PC-3 (cell line): ENCODE measurements around the gene TNIP1. TPM values are rescaled to one million over a fixed set of nuclear protein-coding genes. Genes with fewer than 3 reads are reported as not detected.

Source experiments
- ATAC-seq: fragments of 200-7000 bp; cut with Tn5 transposase; 2 replicates; pipeline ENCODE4 v1.9.1; 2020; ENCODE audit warnings: mild to moderate bottlenecking, moderate library complexity
- BruUV-seq: library from RNA; stranded (reverse); fragments of 400-500 nt; replicated peaks from 2 replicates; lab custom pipeline; 2021; lab: Mats Ljungman, UMichigan
- CTCF ChIA-PET: fragments of 300-600 bp; sonication (Branson Sonifier 250); formaldehyde crosslinking; loops from one replicate; lab custom pipeline; 2022; ENCODE audit warnings: antibody characterized with exemption; lab: Charles Lee
- POLR2A ChIA-PET: fragments of 300-600 bp; sonication (Branson Sonifier 250); formaldehyde crosslinking; loops from one replicate; lab custom pipeline; 2022; ENCODE audit warnings: antibody characterized with exemption; ENCODE audit not compliant: unreplicated experiment; lab: Charles Lee
- DNase-seq: peaks from one replicate; pipeline ENCODE4 v3.0.0-alpha.2; 2015
- H2AFZ ChIP-seq: fragments of 300-600 bp; sonication (generic); 2 replicates; pipeline ENCODE4 v1.6.0; 2016; ENCODE audit warnings: antibody characterized with exemption, low read length
- H3F3A ChIP-seq: fragments of 300-600 bp; sonication (generic); one replicate; pipeline ENCODE4 v1.6.0; 2017; ENCODE audit warnings: antibody characterized with exemption, low read length, control low read depth, mild to moderate bottlenecking; ENCODE audit not compliant: unreplicated experiment
- H3K27ac ChIP-seq: fragments of 300-600 bp; sonication (generic); 2 replicates; pipeline ENCODE4 v1.5.1; 2016; ENCODE audit warnings: mild to moderate bottlenecking, low read length
- H3K27me3 ChIP-seq: fragments of 300-600 bp; sonication (generic); 2 replicates; pipeline ENCODE4 v1.6.1; 2016; ENCODE audit warnings: low read length, mixed read lengths
- H3K36me3 ChIP-seq: fragments of 300-600 bp; sonication (generic); 2 replicates; pipeline ENCODE4 v1.6.1; 2016; ENCODE audit warnings: low read depth, mixed run types, low read length, mixed read lengths
- H3K4me1 ChIP-seq: fragments of 300-600 bp; sonication (generic); 2 replicates; pipeline ENCODE4 v1.5.1; 2016; ENCODE audit warnings: low read length; ENCODE audit not compliant: insufficient read depth
- H3K4me2 ChIP-seq: fragments of 300-600 bp; sonication (generic); 2 replicates; pipeline ENCODE4 v1.6.0; 2016; ENCODE audit warnings: low read length
- H3K4me3 ChIP-seq: fragments of 300-600 bp; sonication (generic); 2 replicates; pipeline ENCODE4 v1.5.1; 2016; ENCODE audit warnings: mild to moderate bottlenecking, low read length, mixed read lengths
- H3K79me2 ChIP-seq: fragments of 300-600 bp; sonication (generic); 2 replicates; pipeline ENCODE4 v1.6.1; 2017; ENCODE audit warnings: low read length, mixed read lengths
- H3K9ac ChIP-seq: fragments of 300-600 bp; sonication (generic); 2 replicates; pipeline ENCODE4 v1.6.0; 2016; ENCODE audit warnings: mild to moderate bottlenecking, low read length
- H3K9me2 ChIP-seq: fragments of 300-600 bp; sonication (generic); replicated peaks from 2 replicates; pipeline ENCODE4 v1.6.1; 2016; ENCODE audit warnings: mixed run types, low read length, mixed read lengths
- H3K9me3 ChIP-seq: fragments of 300-600 bp; sonication (generic); 2 replicates; pipeline ENCODE4 v1.6.1; 2016; ENCODE audit warnings: low read length, mixed read lengths
- H4K20me1 ChIP-seq: fragments of 300-600 bp; sonication (generic); 2 replicates; pipeline ENCODE4 v1.6.1; 2016; ENCODE audit warnings: low read length, mixed read lengths
- CTCF ChIP-seq: fragments of 300-600 bp; sonication (generic); conservative IDR thresholded peaks from 2 replicates; pipeline ENCODE4 v1.5.1; 2017; ENCODE audit warnings: antibody characterized with exemption, low read depth, mild to moderate bottlenecking, low read length
- EZH2 ChIP-seq: fragments of 300-600 bp; sonication (generic); IDR thresholded peaks from one replicate; pipeline ENCODE4 v1.6.1; 2017; ENCODE audit warnings: antibody characterized with exemption, mild to moderate bottlenecking, low read length; ENCODE audit not compliant: unreplicated experiment
- EZH2phosphoT487 ChIP-seq: fragments of 300-600 bp; sonication (generic); IDR thresholded peaks from 2 replicates; pipeline ENCODE4 v1.6.1; 2018; ENCODE audit warnings: mild to moderate bottlenecking, antibody characterized with exemption, low read length, borderline replicate concordance
- intact Hi-C: fragments of 100-400 bp; cut with micrococcal nuclease; formaldehyde crosslinking; loops from 2 replicates; pipeline ENCODE4 v1.9.0; 2023
- total RNA-seq: library from RNA; depleted of rRNA; stranded (reverse); fragments of >200 nt; gene quantifications from 2 replicates; pipeline ENCODE4 v1.2.3, GENCODE V29; 2014

Gene TNIP1
- total RNA-seq, 1 experiment from 2014 or later, result 90.0 TPM

- CTCF ChIA-PET, result no interaction called here
- no TSS peak for BruUV-seq
Observed at GRCh38 chr5:151067632-151068432, 13.0 kb downstream of the TNIP1 start.

GRCh38 chr5:151066920-151067319 is 13.9 kb downstream of the TNIP1 start:
- intact Hi-C loops, result no loop called here
- ATAC-seq, result no peak
- Histone ChIP-seq H3K36me3 (peaks cover 24% of the 10 kb centered on the region), H3K4me3 (no peak overlapping the region), H3K9ac (no peak overlapping the region), H3K9me3 (no peaks in the 10 kb centered on the region), H3K27me3 (no peaks in the 10 kb centered on the region), H3K9me2 (no peaks in the 10 kb centered on the region), H4K20me1 (peaks cover 12% of the 10 kb centered on the region; the same call in 1 of the 2 replicates), H3K79me2 (peaks cover 84% of the 10 kb centered on the region), H3K27ac (no peak overlapping the region), H3F3A (no peaks in the 10 kb centered on the region), H3K4me1 (peaks cover 32% of the 10 kb centered on the region), H2AFZ (no peak overlapping the region), H3K4me2 (no peak overlapping the region)
- CTCF ChIA-PET, result no interaction called here
- TF ChIP-seq CTCF (no peak), EZH2 (no peak)
- POLR2A ChIA-PET, result no interaction called here
- DNase-seq, result no peak
- BruUV-seq, result no TSS peak

More at GRCh38 chr5:151067632-151068432, 13.0 kb downstream of the TNIP1 start:
- TF ChIP-seq CTCF, result no peak
- no peak for TF ChIP-seq EZH2
- no peak for TF ChIP-seq EZH2phosphoT487
- Histone ChIP-seq H3K9me2 (no peaks in the 10 kb centered on the region), H3K9ac (no peak overlapping the region), H3K27ac (no peak overlapping the region), H3K79me2 (peaks cover 88% of the 10 kb centered on the region), H3K27me3 (no peaks in the 10 kb centered on the region), H3K4me2 (no peak overlapping the region), H3K9me3 (no peaks in the 10 kb centered on the region), H3K4me1 (peaks cover 38% of the 10 kb centered on the region), H3K36me3 (peaks cover 15% of the 10 kb centered on the region), H2AFZ (no peak overlapping the region), H4K20me1 (peaks cover 3% of the 10 kb centered on the region; the same call in 1 of the 2 replicates), H3K4me3 (no peak overlapping the region), H3F3A (no peaks in the 10 kb centered on the region)
- DNase-seq (no peak), ATAC-seq (no peak)
- POLR2A ChIA-PET, result no interaction called here
- intact Hi-C loops, result no loop called here

- DNase-seq (no peak), ATAC-seq (no peak)
- no peak for TF ChIP-seq EZH2
- no peak for TF ChIP-seq CTCF
- TF ChIP-seq EZH2phosphoT487, result no peak
- H3K27me3 ChIP-seq, result no peaks in the 10 kb centered on the region
- peaks cover 71% of the 10 kb centered on the region for H3K79me2 ChIP-seq
- BruUV-seq, result no TSS peak
- H3K4me3 ChIP-seq, result no peak overlapping the region
- peaks cover 30% of the 10 kb centered on the region for H3K36me3 ChIP-seq
- no peak overlapping the region for H3K9ac ChIP-seq
- H3K27ac ChIP-seq, result no peak overlapping the region
- no peaks in the 10 kb centered on the region for H3K9me3 ChIP-seq
- H2AFZ ChIP-seq, result no peak overlapping the region
- peaks cover 14% of the 10 kb centered on the region; the same call in 1 of the 2 replicates for H4K20me1 ChIP-seq
- H3K9me2 ChIP-seq, result no peaks in the 10 kb centered on the region
- ChIA-PET POLR2A (no interaction called here), CTCF (no interaction called here)
- H3F3A ChIP-seq, result no peaks in the 10 kb centered on the region
- no peak overlapping the region for H3K4me2 ChIP-seq
- peaks cover 22% of the 10 kb centered on the region for H3K4me1 ChIP-seq
- intact Hi-C loops, result no loop called here
Observed at GRCh38 chr5:151065609-151066008, 15.2 kb downstream of the TNIP1 start.
